Measurements from ENCODE around the gene CAMK2D.

CAMK2D gene

GRCh38 chr4:113788888-113789287 lies 27.4 kb upstream of the CAMK2D start:
- no peak for TF ChIP-seq CTCF (IDR thresholded peaks at IDR 0.05; ENCODE audit: insufficient read depth, low read depth, low read length, missing control alignments)
- no peak overlapping the region for H3K4me3 ChIP-seq (ENCODE audit: low read length)
- no peak for DNase-seq (ENCODE audit: low read depth)

GRCh38 chr4:113785781-113786180 lies 24.2 kb upstream of the CAMK2D start:
- no peak for DNase-seq (ENCODE audit: low read depth)
- no peak for TF ChIP-seq CTCF (IDR thresholded peaks at IDR 0.05; ENCODE audit: insufficient read depth, low read depth, low read length, missing control alignments)
- H3K4me3 ChIP-seq (ENCODE audit: low read length) = no peak overlapping the region

GRCh38 chr4:113784497-113785250 lies 23.1 kb upstream of the CAMK2D start:
- no peak for TF ChIP-seq CTCF (IDR thresholded peaks at IDR 0.05; ENCODE audit: insufficient read depth, low read depth, low read length, missing control alignments)
- H3K4me3 ChIP-seq (ENCODE audit: low read length) = no peak overlapping the region
- peak; percentile 94 for DNase-seq (ENCODE audit: low read depth)

GRCh38 chr4:113783701-113784100 lies 22.2 kb upstream of the CAMK2D start:
- no peak overlapping the region for H3K4me3 ChIP-seq (ENCODE audit: low read length)
- TF ChIP-seq CTCF (IDR thresholded peaks at IDR 0.05; ENCODE audit: insufficient read depth, low read depth, low read length, missing control alignments) = no peak
- DNase-seq (ENCODE audit: low read depth) = peak; percentile 34

- H3K4me3 ChIP-seq (ENCODE audit: low read length) = no peak overlapping the region
- peak; percentile 56 for DNase-seq (ENCODE audit: low read depth)
- no peak for TF ChIP-seq CTCF (IDR thresholded peaks at IDR 0.05; ENCODE audit: insufficient read depth, low read depth, low read length, missing control alignments)
These were observed 21.8 kb upstream of the CAMK2D start for GRCh38 chr4:113783289-113783688.

- TF ChIP-seq CTCF (IDR thresholded peaks at IDR 0.05; ENCODE audit: insufficient read depth, low read depth, low read length, missing control alignments) = peak; percentile 57
- H3K4me3 ChIP-seq (ENCODE audit: low read length) = no peak overlapping the region
- peak; percentile 51 for DNase-seq (ENCODE audit: low read depth)
These were observed 20.0 kb upstream of the CAMK2D start for GRCh38 chr4:113781439-113782040.

Measured in epithelial cell of esophagus (primary cell).